ENCODE measurements around the gene HDAC4. TPM values are rescaled to one million over a fixed set of nuclear protein-coding genes. Genes with fewer than 3 reads are reported as not detected.

The HDAC4 gene
- polyA plus RNA-seq, 2 of the 4 experiments (the other 2 are of a cell fraction), result 8.6 to 10.4 TPM

- ATAC-seq (no peak), FAIRE-seq (no peak), DNase-seq (ENCODE audit: low read depth in 1 of 2, low spot score in 1 of 2) (no peak)
- POLR2A ChIA-PET, result no interaction called here
- 59% methylated on average over 12 of the region's 13 CpGs for WGBS (ENCODE audit: missing lambda C conversion rate)
- 0 out of 3 replicates have a peak, but pooled peaks cover 3% of the 10 kb centered on the region for H3K9me3 ChIP-seq
- no peak overlapping the region for H3K27ac ChIP-seq
- TF ChIP-seq REST (IDR thresholded peaks at IDR 0.05), result no peak
- TF ChIP-seq ZSCAN20 (CRISPR knock-in tag; IDR thresholded peaks at IDR 0.05), result no peak
- TF ChIP-seq ATOH8 (CRISPR knock-in tag; IDR thresholded peaks at IDR 0.05; ENCODE audit: low read depth), result no peak
- no peak for TF ChIP-seq RAD21 (conservative IDR thresholded peaks at IDR 0.05 in 1 of 2, IDR thresholded peaks at IDR 0.05 in 1 of 2)
- TF ChIP-seq KDM1A (IDR thresholded peaks at IDR 0.05; ENCODE audit: low read depth), result no peak
- TF ChIP-seq MYC (IDR thresholded peaks at IDR 0.05; ENCODE audit: borderline replicate concordance, low read length), result no peak
- TF ChIP-seq POLR2AphosphoS2 (conservative IDR thresholded peaks at IDR 0.05; ENCODE audit: low read length), result no peak
- no peak for TF ChIP-seq RNF2 (IDR thresholded peaks at IDR 0.05; ENCODE audit: borderline replicate concordance, low read depth)
- H3K4me2 ChIP-seq, result no peak overlapping the region
- H3K4me1 ChIP-seq, result peaks cover 5% of the 10 kb centered on the region; the same call in 1 of the 3 replicates
- no peak overlapping the region for H3K4me3 ChIP-seq
- CTCF ChIA-PET, result no interaction called here
These were observed 397.7 kb downstream of the HDAC4 start for GRCh38 chr2:239002954-239003623.

- ChIA-PET POLR2A (no interaction called here), CTCF (no interaction called here)
- WGBS (ENCODE audit: missing lambda C conversion rate), result 77% methylated on average over 8 of the region's 8 CpGs
- no peak overlapping the region for H3K4me3 ChIP-seq
- no peak overlapping the region for H3K4me2 ChIP-seq
- peaks cover 5% of the 10 kb centered on the region; the same call in 1 of the 3 replicates for H3K4me1 ChIP-seq
- 0 out of 3 replicates have a peak, but pooled peaks cover 3% of the 10 kb centered on the region for H3K9me3 ChIP-seq
- no peak overlapping the region for H3K27ac ChIP-seq
- DNase-seq (ENCODE audit: low read depth in 1 of 2, low spot score in 1 of 2), result no peak
- ATAC-seq, result no peak
- no peak for FAIRE-seq
- TF ChIP-seq FOXS1 (CRISPR knock-in tag; IDR thresholded peaks at IDR 0.05) (no peak), MAX (IDR thresholded peaks at IDR 0.05) (no peak), CTCF (IDR thresholded peaks at IDR 0.05) (no peak), REST (IDR thresholded peaks at IDR 0.05) (no peak), POLR2A (IDR thresholded peaks at IDR 0.05; ENCODE audit: low read length) (no peak), TFCP2L1 (CRISPR knock-in tag; IDR thresholded peaks at IDR 0.05) (no peak), RNF2 (IDR thresholded peaks at IDR 0.05; ENCODE audit: borderline replicate concordance, low read depth) (no peak), ZSCAN20 (CRISPR knock-in tag; IDR thresholded peaks at IDR 0.05) (no peak), EP300 (IDR thresholded peaks at IDR 0.05) (no peak), EHMT2 (IDR thresholded peaks at IDR 0.05; ENCODE audit: low read depth) (no peak), JUNB (IDR thresholded peaks at IDR 0.05) (no peak), ZNF302 (CRISPR knock-in tag; IDR thresholded peaks at IDR 0.05) (no peak), ELK1 (IDR thresholded peaks at IDR 0.05; ENCODE audit: low read depth, low read length) (no peak), E2F6 (IDR thresholded peaks at IDR 0.05; ENCODE audit: borderline replicate concordance, low read depth) (no peak), CBX2 (IDR thresholded peaks at IDR 0.05; ENCODE audit: borderline replicate concordance, low read depth) (no peak), CEBPB (IDR thresholded peaks at IDR 0.05) (no peak)
These were observed 398.2 kb downstream of the HDAC4 start for GRCh38 chr2:239002591-239002953.

Measured in A549 (cell line).